Stomach (tissue), 9 donors: ENCODE results near the gene ALG5. TPM values are rescaled to one million over a fixed set of nuclear protein-coding genes. Genes with fewer than 3 reads are reported as not detected.

Experiments used
- DNase-seq, 2 donors: peaks; one replicate each; pipeline versions ENCODE4 v3.0.0 to v3.0.0-alpha.2; 2013 to 2019
- H3K27ac ChIP-seq, 5 donors: fragments of 200-600 bp in 4 of 5; sonication (generic) in 4 of 5; one replicate each; pipeline ENCODE4 v1.5.1; 2013 to 2019; ENCODE audit warnings: mild to moderate bottlenecking in 1 of 5, moderate library complexity in 1 of 5
- H3K27me3 ChIP-seq, 3 donors: fragments of 200-600 bp; sonication (generic); one replicate each; pipeline ENCODE4 v1.5.1; 2017 to 2019; ENCODE audit warnings: mixed run types in 1 of 3
- H3K36me3 ChIP-seq, 4 donors: fragments of 200-600 bp; sonication (generic); 1 replicate in 3 of 4; 2 replicates in 1 of 4; pipeline ENCODE4 v1.5.1; 2016 to 2019
- H3K4me1 ChIP-seq, 4 donors: fragments of 200-600 bp; sonication (generic); one replicate each; pipeline ENCODE4 v1.5.1; 2016 to 2019
- H3K4me3 ChIP-seq, 4 donors: fragments of 200-600 bp; sonication (generic) in 3 of 4; one replicate each; pipeline ENCODE4 v1.5.1; 2016 to 2019; ENCODE audit warnings: mild to moderate bottlenecking in 1 of 4
- H3K9me3 ChIP-seq, 4 donors: fragments of 200-600 bp; sonication (generic); one replicate each; pipeline ENCODE4 v1.5.1; 2016 to 2019
- CTCF ChIP-seq, 7 experiments: fragments of 450-650 bp in 4 of 7; fragments of 200-600 bp in 3 of 7; sonication (generic) in 3 of 7; IDR thresholded peaks; one replicate each; pipeline ENCODE4 v1.5.1; 2016 to 2019; ENCODE audit warnings: antibody characterized with exemption in 7 of 7, control low read depth in 2 of 7, mild to moderate bottlenecking in 1 of 7
- EP300 ChIP-seq: sonication (generic); formaldehyde crosslinking; IDR thresholded peaks from one replicate; pipeline ENCODE4 v1.6.1; 2017; ENCODE audit warnings: antibody characterized with exemption
- POLR2A ChIP-seq, 4 donors: fragments of 450-650 bp; IDR thresholded peaks; one replicate each; pipeline ENCODE4 v1.6.1; 2016; ENCODE audit warnings: antibody characterized with exemption in 4 of 4, control low read depth in 2 of 4, mild to moderate bottlenecking in 1 of 4, moderate library complexity in 1 of 4
- POLR2AphosphoS5 ChIP-seq, 3 donors: sonication (generic); formaldehyde crosslinking; IDR thresholded peaks; one replicate each; pipeline ENCODE4 v1.6.1; 2016; ENCODE audit warnings: antibody characterized with exemption in 3 of 3
- WGBS, 5 donors: extraction: QIAGEN DNeasy Blood & Tissue Kit in 3 of 5; methylation state at CpG; one replicate each; pipeline versions ENCODE4 v1.1.5 to v1.1.7; 2013 to 2018; 5-methylcytosine and 5-hydroxymethylcytosine counted together
- intact Hi-C: fragments of 100-400 bp; cut with DNase I; formaldehyde crosslinking; loops from one replicate; pipeline ENCODE4 v1.15.1; 2023; ENCODE audit warnings: low total_unique reads
- polyA plus RNA-seq, 3 donors: library from polyadenylated mRNA; stranded (reverse); fragments of 200-250 nt; gene quantifications; one replicate each; pipeline ENCODE4 v1.2.3, GENCODE V29; 2013
- total RNA-seq, 5 donors: library from RNA; depleted of rRNA; stranded (reverse); fragments of >200 nt; gene quantifications; one replicate each; pipeline versions ENCODE4 v1.1.0 to v1.2.3, GENCODE V29; 2014 to 2016
- donor health status: healthy with polysubstance abuse.
- donor health status: Bipolar disorder and iron deficiency.
- donor health status: healthy.

The ALG5 gene
- total and polyA plus RNA-seq, 8 donors = 1.2 to 61.1 (median 28.2) TPM

- WGBS, 5 donors = 93 to 100% (median 100%) methylated on average over 1 of the region's 1 CpG
- TF ChIP-seq POLR2A (IDR thresholded peaks at IDR 0.05) = no peak
- no peak for TF ChIP-seq EP300
- no peak for TF ChIP-seq CTCF (IDR thresholded peaks at IDR 0.05)
- H3K9me3 ChIP-seq = no peaks in the 10 kb centered on the region
- H3K4me1 ChIP-seq = peaks cover 0 to 5% (median under 1%) of the 10 kb centered on the region in 4 donors
- intact Hi-C loops = no loop called here
- H3K27ac ChIP-seq = no peak overlapping the region
- H3K36me3 ChIP-seq = peaks cover 40 to 83% (median 69%) of the 10 kb centered on the region in 4 donors
- DNase-seq = no peak
- no peak overlapping the region for H3K4me3 ChIP-seq
- H3K27me3 ChIP-seq = no peaks in the 10 kb centered on the region
These were observed 46.9 kb upstream of the ALG5 start for GRCh38 chr13:37046062-37046461.

DNA sequence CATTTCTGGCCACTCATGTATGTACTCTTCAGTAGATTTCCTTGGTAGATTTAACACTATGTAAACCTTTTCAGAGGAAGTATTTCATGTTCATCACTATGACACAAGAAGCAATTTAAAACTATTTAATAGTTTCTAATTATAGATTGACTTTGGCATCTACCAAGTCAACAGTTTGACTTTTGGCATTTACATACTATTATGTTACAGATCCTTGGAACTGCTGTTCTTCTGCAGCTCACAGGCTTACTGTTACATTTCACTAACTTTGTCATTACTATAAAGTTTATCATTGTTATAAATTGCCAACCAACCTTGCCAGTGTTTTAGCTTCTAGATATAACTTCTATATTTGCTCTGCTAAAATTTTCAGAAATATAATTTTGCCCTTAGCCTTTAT, 41.6 kb upstream of the ALG5 start:
- intact Hi-C loops = no loop called here
- no peaks in the 10 kb centered on the region for H3K4me1 ChIP-seq
- H3K9me3 ChIP-seq = no peaks in the 10 kb centered on the region
- H3K27me3 ChIP-seq = no peaks in the 10 kb centered on the region
- no peak overlapping the region for H3K4me3 ChIP-seq
- no peak overlapping the region for H3K27ac ChIP-seq
- peaks cover 57 to 99% (median 96%) of the 10 kb centered on the region in 4 donors for H3K36me3 ChIP-seq
- no peak for DNase-seq
- TF ChIP-seq EP300 (no peak), CTCF (IDR thresholded peaks at IDR 0.05) (no peak), POLR2A (IDR thresholded peaks at IDR 0.05) (no peak), POLR2AphosphoS5 (IDR thresholded peaks at IDR 0.05) (no peak)

DNA sequence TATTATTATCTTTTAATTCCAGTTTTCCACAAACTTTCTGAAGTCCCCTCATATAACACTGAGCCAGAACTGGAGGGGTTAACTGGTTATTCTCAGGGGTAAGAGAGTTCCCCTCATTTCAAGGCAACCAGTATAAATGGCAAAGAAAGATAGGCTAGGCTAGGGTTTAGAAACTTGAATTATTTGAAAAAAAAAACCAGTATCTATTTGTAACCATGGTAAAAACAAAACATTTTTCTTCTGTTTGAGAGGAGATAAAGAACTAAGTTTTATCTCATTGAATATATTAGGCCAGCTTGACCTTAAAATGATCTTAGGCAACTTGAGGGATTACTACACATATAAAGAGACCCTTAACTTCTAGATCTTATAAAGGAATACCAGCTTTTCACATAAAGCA, 40.8 kb upstream of the ALG5 start:
- H3K36me3 ChIP-seq = peaks cover 64 to 99% (median 97%) of the 10 kb centered on the region in 4 donors
- no peak for DNase-seq
- no peak overlapping the region for H3K4me3 ChIP-seq
- H3K4me1 ChIP-seq = no peaks in the 10 kb centered on the region
- H3K27me3 ChIP-seq = no peaks in the 10 kb centered on the region
- H3K9me3 ChIP-seq = no peaks in the 10 kb centered on the region
- no peak for TF ChIP-seq POLR2A (IDR thresholded peaks at IDR 0.05)
- no peak for TF ChIP-seq EP300
- intact Hi-C loops = no loop called here
- H3K27ac ChIP-seq = no peak overlapping the region

DNA sequence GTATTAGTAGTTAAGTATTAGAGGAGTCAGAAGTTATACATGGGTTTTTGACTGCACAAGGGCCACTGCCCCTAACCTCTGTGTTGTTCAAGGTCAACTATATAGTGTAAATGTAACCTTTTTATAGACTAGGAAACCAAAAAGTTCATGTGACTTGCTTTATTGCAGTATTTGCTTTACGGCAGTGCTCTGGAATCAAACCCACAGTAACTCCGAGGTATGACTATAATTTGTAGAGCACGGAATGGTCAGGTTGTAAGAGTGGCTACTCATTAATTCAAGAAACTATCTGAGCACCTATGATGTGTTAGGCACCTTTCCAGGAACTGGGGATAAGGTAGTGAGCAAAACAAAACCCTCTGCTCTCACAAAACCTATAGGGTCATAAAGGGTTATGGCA, 38.1 kb upstream of the ALG5 start:
- DNase-seq = no peak
- intact Hi-C loops = no loop called here
- Histone ChIP-seq H3K36me3 (peaks cover 60 to 100% (median 99%) of the 10 kb centered on the region in 4 donors), H3K27me3 (no peaks in the 10 kb centered on the region), H3K4me3 (no peak overlapping the region), H3K9me3 (no peaks in the 10 kb centered on the region), H3K4me1 (no peaks in the 10 kb centered on the region), H3K27ac (no peak overlapping the region)
- no peak for TF ChIP-seq POLR2A (IDR thresholded peaks at IDR 0.05)
- 94 to 100% (median 97%) methylated on average over 3 of the region's 3 CpGs for WGBS, 5 donors

GRCh38 chr13:37029617-37030016, 30.5 kb upstream of the ALG5 start:
- 90 to 92% (median 90%) methylated on average over 4 of the region's 4 CpGs for WGBS, 5 donors
- H3K36me3 ChIP-seq = peaks cover 49 to 100% (median 100%) of the 10 kb centered on the region in 4 donors
- TF ChIP-seq POLR2AphosphoS5 (IDR thresholded peaks at IDR 0.05) = no peak
- no peak for TF ChIP-seq EP300
- TF ChIP-seq POLR2A (IDR thresholded peaks at IDR 0.05) = no peak
- TF ChIP-seq CTCF (IDR thresholded peaks at IDR 0.05) = no peak

More at GRCh38 chr13:37029617-37030016, 30.5 kb upstream of the ALG5 start:
- no peak for DNase-seq
- H3K27ac ChIP-seq = no peak overlapping the region
- H3K9me3 ChIP-seq = no peaks in the 10 kb centered on the region
- H3K27me3 ChIP-seq = no peaks in the 10 kb centered on the region
- no peak overlapping the region for H3K4me3 ChIP-seq
- intact Hi-C loops = no loop called here
- peaks cover 0 to 4% (median 0%) of the 10 kb centered on the region in 4 donors for H3K4me1 ChIP-seq
